T47D (cell line): ENCODE data around the gene RPL23.

ENCODE experiments used
- DNase-seq, 2 experiments: peaks; one replicate each; pipeline versions ENCODE4 v3.0.0 to v3.0.0-alpha.2; 2011 to 2012; ENCODE audit warnings: low read depth in 1 of 2, low spot score in 1 of 2
- JUND ChIP-seq: IDR thresholded peaks from 2 replicates; pipeline ENCODE4 v1.6.1; 2012; ENCODE audit warnings: low read depth
- in situ Hi-C: cut with HindIII; loops from 2 replicates; pipeline ENCODE4 v1.10.0; 2016; ENCODE audit warnings: low sequenced_read_pairs, low pct_unique_long_range_greater_than_20kb

Gene RPL23

DNA sequence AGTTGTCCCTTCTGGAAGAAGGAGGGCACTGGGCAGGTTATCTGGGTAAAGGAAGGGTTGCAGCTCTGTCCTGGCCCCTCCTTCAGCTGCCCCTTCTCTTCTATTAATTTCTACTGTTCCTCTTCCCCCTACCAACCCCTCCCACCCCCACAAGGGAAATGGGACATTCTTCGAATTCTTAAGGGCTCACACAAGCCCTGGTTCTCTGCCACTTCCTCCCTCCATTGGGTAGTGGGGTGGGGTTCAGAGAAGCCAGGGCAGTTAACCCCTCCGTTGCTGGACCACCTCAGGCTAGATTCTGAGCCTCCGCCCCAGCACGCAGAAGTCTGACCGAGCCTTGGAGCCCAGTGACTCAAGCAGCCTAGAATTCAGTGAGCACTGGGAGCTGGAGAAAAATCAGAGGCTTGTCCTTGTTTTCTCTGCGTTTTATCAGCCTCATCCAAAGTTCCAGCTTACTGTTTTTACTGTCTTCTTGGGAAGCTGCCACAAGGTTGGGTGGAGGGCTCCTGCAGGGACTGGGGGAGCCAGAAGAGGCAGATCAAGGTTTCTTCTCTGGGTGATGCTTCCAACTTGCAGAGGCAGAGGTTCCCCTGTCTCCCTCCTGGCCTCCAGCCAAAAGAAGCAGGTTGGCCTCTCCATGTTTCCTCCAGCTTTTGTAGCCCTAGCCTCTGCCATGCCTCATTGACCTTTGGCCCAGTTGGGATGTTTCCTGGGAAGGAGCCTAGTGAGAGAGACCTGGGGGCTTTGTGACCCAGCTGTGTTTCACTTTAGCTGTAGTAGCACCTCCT is 26.6 kb upstream of the RPL23 start:
- TF ChIP-seq JUND = no peak
- DNase-seq = peak; percentile 72 to 85
- in situ Hi-C loops = no loop called here

DNA sequence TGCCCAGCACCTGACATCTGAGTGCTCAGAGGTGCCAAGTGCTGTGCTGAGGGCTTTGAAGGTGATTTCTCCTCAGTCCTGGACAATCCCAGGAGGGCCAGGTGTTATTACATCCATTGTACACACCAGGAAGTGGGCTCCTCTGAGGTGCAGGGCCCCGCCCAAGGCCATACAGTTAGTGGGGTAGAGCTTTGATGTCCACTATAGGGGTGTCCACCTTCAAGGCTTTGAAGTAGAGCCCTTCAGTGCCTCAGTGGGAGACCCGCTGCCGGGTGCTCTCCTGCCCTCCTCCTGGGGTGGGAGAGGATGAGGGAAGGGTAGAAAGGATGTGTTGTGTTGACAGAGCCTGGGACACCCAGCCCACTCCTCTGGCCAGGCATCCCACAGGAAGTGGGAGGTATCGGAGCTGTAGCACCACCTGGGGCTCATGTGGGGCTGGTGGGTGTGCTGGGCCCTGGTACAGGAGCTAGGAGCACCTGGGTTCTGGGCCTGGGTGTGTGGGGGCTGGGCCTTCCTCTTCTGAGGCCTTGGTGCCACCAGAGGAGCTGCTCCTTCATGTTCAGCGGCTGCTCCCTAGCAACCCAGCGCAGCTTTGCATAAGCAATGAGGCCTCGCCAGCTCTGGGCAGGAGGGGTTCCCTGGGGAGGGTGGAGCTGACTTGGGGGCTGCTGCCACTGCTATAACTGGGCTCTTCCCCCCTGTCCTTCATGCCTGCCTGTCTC is 23.8 kb upstream of the RPL23 start:
- no peak for DNase-seq
- no peak for TF ChIP-seq JUND
- in situ Hi-C loops = no loop called here

DNA sequence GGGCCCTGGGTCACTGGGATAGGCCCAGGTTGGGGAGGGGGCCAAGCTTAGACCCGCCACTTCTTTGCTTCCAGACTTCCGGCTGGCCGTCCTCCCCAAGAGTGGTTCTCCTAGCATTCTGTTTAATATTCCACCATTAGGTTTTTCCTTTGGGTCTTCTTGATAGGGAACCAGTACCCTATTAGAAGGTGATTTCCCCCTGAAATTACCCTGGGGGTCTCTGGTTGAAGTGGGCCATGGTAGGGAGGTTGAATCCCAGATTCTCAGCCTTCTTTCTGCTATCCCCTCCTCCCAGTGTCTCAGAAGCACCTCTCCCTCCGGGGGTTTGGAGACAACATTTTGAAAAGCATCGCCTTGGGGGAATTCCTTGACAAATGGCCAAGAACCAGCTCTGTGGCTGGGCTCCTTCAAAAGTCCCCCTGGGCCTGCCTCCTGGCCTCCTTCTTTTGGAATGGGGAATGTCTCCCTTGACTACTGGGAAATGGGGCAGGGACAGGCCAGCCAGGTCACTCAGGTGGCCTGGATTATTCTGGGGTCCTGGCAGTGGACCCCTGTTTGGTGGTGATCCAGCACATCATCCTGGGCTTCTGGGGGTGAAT is 22.1 kb upstream of the RPL23 start:
- in situ Hi-C loops = no loop called here
- peak in 1 of 2 experiments; percentile 71 for DNase-seq
- TF ChIP-seq JUND = no peak

DNA sequence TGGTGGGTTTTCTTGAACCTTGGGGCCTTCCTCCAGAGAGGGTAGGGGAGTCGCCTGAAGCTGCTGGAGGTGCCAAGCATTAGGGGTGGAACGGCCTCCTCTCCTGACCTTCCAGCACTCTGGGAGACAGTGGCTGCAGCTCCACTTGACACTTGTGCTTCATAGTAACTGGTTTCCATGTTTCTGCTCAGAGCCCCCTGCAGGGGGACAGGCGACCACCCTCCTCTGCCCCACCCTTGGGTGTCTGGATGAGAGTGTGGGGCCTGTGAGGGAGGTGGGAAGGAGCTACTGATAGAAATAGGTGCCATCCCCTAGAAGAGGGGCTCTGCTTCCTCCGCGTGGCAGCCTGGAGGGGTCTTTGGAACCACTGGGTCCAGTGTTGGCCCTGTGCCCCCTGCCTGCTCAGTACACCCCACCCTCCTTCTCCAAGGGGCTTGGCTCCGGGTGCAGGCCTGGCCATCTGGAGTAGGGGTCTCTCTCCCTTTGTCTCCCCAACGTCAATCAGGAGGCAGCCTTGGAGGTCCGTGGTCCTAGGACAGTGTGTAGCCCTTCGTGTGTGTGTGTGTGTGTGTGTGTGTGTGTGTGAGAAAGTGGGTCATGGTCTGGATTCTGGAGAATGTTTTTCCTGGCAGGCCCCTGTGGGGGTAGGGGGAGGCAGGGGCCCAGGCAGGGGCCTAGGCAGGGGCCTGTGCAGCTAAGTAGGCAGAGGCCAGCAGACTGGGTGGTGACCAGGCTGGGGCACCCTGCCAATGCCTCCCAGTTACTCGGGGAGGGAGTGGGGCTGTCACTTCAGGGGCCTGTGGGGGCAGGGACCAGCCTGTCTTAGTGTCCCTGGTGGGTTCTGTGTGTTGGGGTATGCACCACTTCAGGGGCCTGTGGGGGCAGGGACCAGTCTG is 21.2 kb upstream of the RPL23 start:
- DNase-seq = no peak
- in situ Hi-C loops = no loop called here
- no peak for TF ChIP-seq JUND

GRCh38 chr17:38873640-38874380 is 20.3 kb upstream of the RPL23 start:
- in situ Hi-C loops = no loop called here
- no peak for TF ChIP-seq JUND
- DNase-seq = peak in 1 of 2 experiments; percentile 42

- in situ Hi-C loops = no loop called here
- TF ChIP-seq JUND = no peak
- peak in 1 of 2 experiments; percentile 81 for DNase-seq
Observed at GRCh38 chr17:38872671-38873385, 19.3 kb upstream of the RPL23 start.

GRCh38 chr17:38872027-38872511 is 18.5 kb upstream of the RPL23 start:
- no peak for TF ChIP-seq JUND
- in situ Hi-C loops = no loop called here
- DNase-seq = no peak

GRCh38 chr17:38871247-38872015 is 17.9 kb upstream of the RPL23 start:
- no peak for TF ChIP-seq JUND
- DNase-seq = peak in 1 of 2 experiments; percentile 68
- in situ Hi-C loops = no loop called here

GRCh38 chr17:38870259-38871165 is 17.0 kb upstream of the RPL23 start:
- TF ChIP-seq JUND = no peak
- peak; percentile 71 to 79 for DNase-seq
- in situ Hi-C loops = no loop called here
